Hepatocyte (in vitro differentiated cells): ENCODE measurements around the gene LIN52. TPM values are rescaled to one million over a fixed set of nuclear protein-coding genes. Genes with fewer than 3 reads are reported as not detected.

Experiments used
- DNase-seq: peaks from one replicate; pipeline ENCODE4 v3.0.0-alpha.2; 2016; ENCODE audit warnings: low spot score
- H2AFZ ChIP-seq: fragments of 200-600 bp; sonication (generic); 2 replicates; pipeline ENCODE4 v1.6.0; 2016; ENCODE audit warnings: antibody characterized with exemption, mild to moderate bottlenecking
- H3K27ac ChIP-seq: fragments of 200-600 bp; sonication (generic); 2 replicates; pipeline ENCODE4 v1.5.1; 2016; ENCODE audit warnings: mild to moderate bottlenecking
- H3K27me3 ChIP-seq: fragments of 200-600 bp; sonication (generic); 2 replicates; pipeline ENCODE4 v1.6.1; 2016
- H3K36me3 ChIP-seq: fragments of 200-600 bp; sonication (generic); replicated peaks from 2 replicates; pipeline ENCODE4 v1.5.1; 2016; ENCODE audit warnings: low read depth; ENCODE audit not compliant: insufficient read depth
- H3K4me1 ChIP-seq: fragments of 200-600 bp; sonication (generic); 2 replicates; pipeline ENCODE4 v1.5.1; 2016; ENCODE audit warnings: mild to moderate bottlenecking, moderate library complexity; ENCODE audit not compliant: insufficient read depth
- H3K4me2 ChIP-seq: fragments of 200-600 bp; sonication (generic); 2 replicates; pipeline ENCODE4 v1.6.0; 2016
- H3K4me3 ChIP-seq: fragments of 200-600 bp; sonication (generic); 2 replicates; pipeline ENCODE4 v1.5.1; 2016; ENCODE audit warnings: mild to moderate bottlenecking
- H3K79me2 ChIP-seq: fragments of 200-600 bp; sonication (generic); 2 replicates; pipeline ENCODE4 v1.6.0; 2017; ENCODE audit warnings: mild to moderate bottlenecking
- H3K9me2 ChIP-seq: fragments of 200-600 bp; sonication (generic); replicated peaks from 2 replicates; pipeline ENCODE4 v1.6.0; 2017; ENCODE audit warnings: mild to moderate bottlenecking; ENCODE audit not compliant: insufficient read depth
- H3K9me3 ChIP-seq: fragments of 200-600 bp; sonication (generic); 2 replicates; pipeline ENCODE4 v1.5.1; 2016; ENCODE audit warnings: low read depth, mild to moderate bottlenecking
- H4K20me1 ChIP-seq: fragments of 200-600 bp; sonication (generic); 2 replicates; pipeline ENCODE4 v1.6.0; 2016; ENCODE audit warnings: mild to moderate bottlenecking; ENCODE audit not compliant: insufficient read depth, poor library complexity, severe bottlenecking
- CTCF ChIP-seq: fragments of 200-600 bp; sonication (generic); IDR thresholded peaks from 2 replicates; pipeline ENCODE4 v1.5.1; 2016; ENCODE audit warnings: antibody characterized with exemption, mild to moderate bottlenecking; ENCODE audit not compliant: poor library complexity
- EZH2 ChIP-seq: fragments of 200-600 bp; sonication (generic); IDR thresholded peaks from 2 replicates; pipeline ENCODE4 v1.6.1; 2016; ENCODE audit warnings: antibody characterized with exemption, mild to moderate bottlenecking, borderline replicate concordance
- EZH2phosphoT487 ChIP-seq: fragments of 200-600 bp; sonication (generic); IDR thresholded peaks from one replicate; pipeline ENCODE4 v1.6.1; 2018; ENCODE audit warnings: antibody characterized with exemption, mild to moderate bottlenecking, low read depth, moderate library complexity; ENCODE audit not compliant: unreplicated experiment, severe bottlenecking
- WGBS: methylation state at CpG from one replicate; pipeline ENCODE4 v1.1.6; 2016; ENCODE audit warnings: low lambda C conversion rate; ENCODE audit errors: missing lambda C conversion rate; 5-methylcytosine and 5-hydroxymethylcytosine counted together
- polyA plus RNA-seq: library from polyadenylated mRNA; unstranded; fragments of >200 nt; fragmentation: Nextera tagmentation; extraction: Ambion mirVana; gene quantifications from 2 replicates; pipeline ENCODE4 v1.2.1, GENCODE V29; 2016
- total RNA-seq: library from RNA; depleted of rRNA; stranded (reverse); fragments of >200 nt; gene quantifications from 2 replicates; pipeline ENCODE4 v1.2.3, GENCODE V29; 2014

LIN52 gene
- total and polyA plus RNA-seq, 2 experiments from 2014 or later, result 13.5 to 14.4 TPM

- H2AFZ ChIP-seq, result no peak overlapping the region
- H3K9me2 ChIP-seq, result no peaks in the 10 kb centered on the region
- no peak overlapping the region for H3K4me3 ChIP-seq
- H3K36me3 ChIP-seq, result no peaks in the 10 kb centered on the region
- H3K79me2 ChIP-seq, result no peaks in the 10 kb centered on the region
- no peaks in the 10 kb centered on the region for H3K9me3 ChIP-seq
- no peak for DNase-seq
- H3K27ac ChIP-seq, result no peak overlapping the region
- no peak overlapping the region for H3K4me2 ChIP-seq
- 82% methylated on average over 6 of the region's 6 CpGs for WGBS
- TF ChIP-seq CTCF (no peak), EZH2phosphoT487 (no peak), EZH2 (no peak)
- no peaks in the 10 kb centered on the region for H4K20me1 ChIP-seq
- peaks cover 3% of the 10 kb centered on the region for H3K4me1 ChIP-seq
- peaks cover 21% of the 10 kb centered on the region for H3K27me3 ChIP-seq
These were observed 136.2 kb downstream of the LIN52 start for GRCh38 chr14:74220991-74221390.

GRCh38 chr14:74221741-74222140 is 137.0 kb downstream of the LIN52 start:
- Histone ChIP-seq H3K9me3 (no peaks in the 10 kb centered on the region), H3K79me2 (no peaks in the 10 kb centered on the region), H3K27me3 (peaks cover 20% of the 10 kb centered on the region), H3K4me1 (peaks cover 3% of the 10 kb centered on the region), H3K4me3 (no peak overlapping the region), H3K9me2 (no peaks in the 10 kb centered on the region), H4K20me1 (no peaks in the 10 kb centered on the region), H3K4me2 (no peak overlapping the region), H3K36me3 (no peaks in the 10 kb centered on the region), H3K27ac (no peak overlapping the region), H2AFZ (no peak overlapping the region)
- no peak for DNase-seq
- TF ChIP-seq CTCF, result no peak
- no peak for TF ChIP-seq EZH2
- TF ChIP-seq EZH2phosphoT487, result no peak
- WGBS, result 79% methylated on average over 7 of the region's 7 CpGs

- H3K36me3 ChIP-seq, result no peaks in the 10 kb centered on the region
- H3K4me2 ChIP-seq, result no peak overlapping the region
- no peaks in the 10 kb centered on the region for H4K20me1 ChIP-seq
- no peaks in the 10 kb centered on the region for H3K4me1 ChIP-seq
- no peak overlapping the region for H3K27ac ChIP-seq
- no peak overlapping the region for H2AFZ ChIP-seq
- no peak for TF ChIP-seq EZH2
- no peak for TF ChIP-seq CTCF
- no peak for TF ChIP-seq EZH2phosphoT487
- H3K79me2 ChIP-seq, result no peaks in the 10 kb centered on the region
- no peak overlapping the region for H3K4me3 ChIP-seq
- H3K9me3 ChIP-seq, result no peaks in the 10 kb centered on the region
- WGBS, result 72% methylated on average over 6 of the region's 6 CpGs
- no peak for DNase-seq
- no peaks in the 10 kb centered on the region for H3K9me2 ChIP-seq
- peaks cover 16% of the 10 kb centered on the region for H3K27me3 ChIP-seq
These were observed 138.3 kb downstream of the LIN52 start for GRCh38 chr14:74223016-74223415.

- Histone ChIP-seq H3K9me3 (no peaks in the 10 kb centered on the region), H3K4me2 (no peak overlapping the region), H3K4me1 (no peaks in the 10 kb centered on the region), H3K36me3 (no peaks in the 10 kb centered on the region), H3K27ac (no peak overlapping the region), H4K20me1 (no peaks in the 10 kb centered on the region), H3K27me3 (peaks cover 49% of the 10 kb centered on the region), H3K4me3 (no peak overlapping the region), H3K79me2 (no peaks in the 10 kb centered on the region), H2AFZ (no peak overlapping the region), H3K9me2 (no peaks in the 10 kb centered on the region)
- no peak for DNase-seq
- TF ChIP-seq EZH2, result no peak
- TF ChIP-seq CTCF, result no peak
- TF ChIP-seq EZH2phosphoT487, result no peak
- 93% methylated on average over 8 of the region's 8 CpGs for WGBS
These were observed 147.0 kb downstream of the LIN52 start for GRCh38 chr14:74231784-74232183.
